K562 (cell line): ENCODE results near the gene GJA4.
A peak's percentile ranks its signal among the peaks of the same experiment; 100 is the strongest.

Experiments used
- E2F6 ChIP-seq, 2 experiments: IDR thresholded peaks; 2 replicates each; pipeline ENCODE4 v1.6.1; 2011; ENCODE audit warnings: borderline replicate concordance in 1 of 2, control low read depth in 1 of 2, low read depth in 1 of 2, low read length in 1 of 2, mild to moderate bottlenecking in 1 of 2, mixed read lengths in 1 of 2, moderate library complexity in 1 of 2; ENCODE audit not compliant: insufficient read depth in 1 of 2, insufficient read length in 1 of 2, poor library complexity in 1 of 2, severe bottlenecking in 1 of 2; ENCODE audit errors: extremely low read depth in 1 of 2
- EP300 ChIP-seq: IDR thresholded peaks from 2 replicates; pipeline ENCODE4 v1.6.1; 2012; ENCODE audit warnings: low read length, improper control_type of control experiment
- PHF20 ChIP-seq: fragments of 450-650 bp; IDR thresholded peaks from 2 replicates; pipeline ENCODE4 v1.6.1; 2018; ENCODE audit not compliant: partially characterized antibody
- ZNF318 ChIP-seq, 2 experiments: fragments of 450-650 bp; IDR thresholded peaks; 2 replicates each; pipeline ENCODE4 v1.6.1; 2016; ENCODE audit warnings: mild to moderate bottlenecking in 2 of 2, borderline replicate concordance in 1 of 2, low read depth in 1 of 2, moderate library complexity in 1 of 2
- TF ChIP-seq, protein P1 (sequence below), 2 experiments: fragments of 450-650 bp; formaldehyde crosslinking in 1 of 2; IDR thresholded peaks; 2 replicates each; pipeline versions ENCODE4 v1.4.0 to v1.6.1; 2014 to 2020; ENCODE audit warnings: mild to moderate bottlenecking in 2 of 2, borderline replicate concordance in 1 of 2, low read depth in 1 of 2
- TF ChIP-seq, protein P2 (sequence below): fragments of 250-450 bp; sonication (Bioruptor Pico); IDR thresholded peaks from 2 replicates; pipeline ENCODE4 v1.8.0; 2022; ENCODE audit warnings: inconsistent platforms, mild to moderate bottlenecking, moderate library complexity, borderline replicate concordance
- TF ChIP-seq, protein P3 (sequence below): sonication (generic); formaldehyde crosslinking; IDR thresholded peaks from 2 replicates; pipeline ENCODE4 v1.4.0; 2020; ENCODE audit warnings: mild to moderate bottlenecking, missing genetic modification reagents
- TF ChIP-seq, protein P4 (sequence below): sonication (generic); formaldehyde crosslinking; IDR thresholded peaks from 2 replicates; pipeline ENCODE4 v1.9.0; 2022; ENCODE audit warnings: mild to moderate bottlenecking, missing genetic modification reagents

DNA sequence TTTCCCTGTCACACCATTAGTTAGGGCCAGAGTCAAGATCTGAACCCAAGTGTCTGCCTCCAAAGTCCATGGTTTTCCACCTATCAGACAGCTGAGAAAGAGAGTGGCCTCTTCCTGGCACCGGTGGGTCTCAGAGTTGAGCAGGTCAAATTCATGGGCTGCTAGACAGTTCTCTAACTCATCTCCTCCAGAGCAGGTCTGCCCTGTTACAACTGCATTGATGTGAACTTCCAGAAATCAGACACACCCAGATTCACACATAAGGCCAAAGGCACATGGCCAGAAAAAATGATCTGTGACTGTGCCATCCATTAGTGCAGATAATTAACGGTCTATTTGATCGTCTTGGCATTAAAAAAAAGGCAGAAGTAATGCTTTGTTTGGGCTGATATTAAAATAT, 49.3 kb downstream of the GJA4 start:
- TF ChIP-seq, protein P1, sequence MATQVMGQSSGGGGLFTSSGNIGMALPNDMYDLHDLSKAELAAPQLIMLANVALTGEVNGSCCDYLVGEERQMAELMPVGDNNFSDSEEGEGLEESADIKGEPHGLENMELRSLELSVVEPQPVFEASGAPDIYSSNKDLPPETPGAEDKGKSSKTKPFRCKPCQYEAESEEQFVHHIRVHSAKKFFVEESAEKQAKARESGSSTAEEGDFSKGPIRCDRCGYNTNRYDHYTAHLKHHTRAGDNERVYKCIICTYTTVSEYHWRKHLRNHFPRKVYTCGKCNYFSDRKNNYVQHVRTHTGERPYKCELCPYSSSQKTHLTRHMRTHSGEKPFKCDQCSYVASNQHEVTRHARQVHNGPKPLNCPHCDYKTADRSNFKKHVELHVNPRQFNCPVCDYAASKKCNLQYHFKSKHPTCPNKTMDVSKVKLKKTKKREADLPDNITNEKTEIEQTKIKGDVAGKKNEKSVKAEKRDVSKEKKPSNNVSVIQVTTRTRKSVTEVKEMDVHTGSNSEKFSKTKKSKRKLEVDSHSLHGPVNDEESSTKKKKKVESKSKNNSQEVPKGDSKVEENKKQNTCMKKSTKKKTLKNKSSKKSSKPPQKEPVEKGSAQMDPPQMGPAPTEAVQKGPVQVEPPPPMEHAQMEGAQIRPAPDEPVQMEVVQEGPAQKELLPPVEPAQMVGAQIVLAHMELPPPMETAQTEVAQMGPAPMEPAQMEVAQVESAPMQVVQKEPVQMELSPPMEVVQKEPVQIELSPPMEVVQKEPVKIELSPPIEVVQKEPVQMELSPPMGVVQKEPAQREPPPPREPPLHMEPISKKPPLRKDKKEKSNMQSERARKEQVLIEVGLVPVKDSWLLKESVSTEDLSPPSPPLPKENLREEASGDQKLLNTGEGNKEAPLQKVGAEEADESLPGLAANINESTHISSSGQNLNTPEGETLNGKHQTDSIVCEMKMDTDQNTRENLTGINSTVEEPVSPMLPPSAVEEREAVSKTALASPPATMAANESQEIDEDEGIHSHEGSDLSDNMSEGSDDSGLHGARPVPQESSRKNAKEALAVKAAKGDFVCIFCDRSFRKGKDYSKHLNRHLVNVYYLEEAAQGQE (IDR thresholded peaks at IDR 0.05; ENCODE audit: borderline replicate concordance): no peak
- TF ChIP-seq, protein P1 (CRISPR knock-in tag; IDR thresholded peaks at IDR 0.05; ENCODE audit: low read depth): no peak
- TF ChIP-seq, protein P2, sequence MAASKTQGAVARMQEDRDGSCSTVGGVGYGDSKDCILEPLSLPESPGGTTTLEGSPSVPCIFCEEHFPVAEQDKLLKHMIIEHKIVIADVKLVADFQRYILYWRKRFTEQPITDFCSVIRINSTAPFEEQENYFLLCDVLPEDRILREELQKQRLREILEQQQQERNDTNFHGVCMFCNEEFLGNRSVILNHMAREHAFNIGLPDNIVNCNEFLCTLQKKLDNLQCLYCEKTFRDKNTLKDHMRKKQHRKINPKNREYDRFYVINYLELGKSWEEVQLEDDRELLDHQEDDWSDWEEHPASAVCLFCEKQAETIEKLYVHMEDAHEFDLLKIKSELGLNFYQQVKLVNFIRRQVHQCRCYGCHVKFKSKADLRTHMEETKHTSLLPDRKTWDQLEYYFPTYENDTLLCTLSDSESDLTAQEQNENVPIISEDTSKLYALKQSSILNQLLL: no peak
- TF ChIP-seq EP300 (no peak), ZNF318 (IDR thresholded peaks at IDR 0.05; ENCODE audit: borderline replicate concordance in 1 of 2, low read depth in 1 of 2) (no peak), E2F6 (IDR thresholded peaks at IDR 0.05; ENCODE audit: borderline replicate concordance in 1 of 2, extremely low read depth in 1 of 2, insufficient read depth in 1 of 2, insufficient read length in 1 of 2, low read depth in 1 of 2, low read length in 1 of 2, poor library complexity in 1 of 2, severe bottlenecking in 1 of 2) (no peak), PHF20 (no peak)
- TF ChIP-seq, protein P3, sequence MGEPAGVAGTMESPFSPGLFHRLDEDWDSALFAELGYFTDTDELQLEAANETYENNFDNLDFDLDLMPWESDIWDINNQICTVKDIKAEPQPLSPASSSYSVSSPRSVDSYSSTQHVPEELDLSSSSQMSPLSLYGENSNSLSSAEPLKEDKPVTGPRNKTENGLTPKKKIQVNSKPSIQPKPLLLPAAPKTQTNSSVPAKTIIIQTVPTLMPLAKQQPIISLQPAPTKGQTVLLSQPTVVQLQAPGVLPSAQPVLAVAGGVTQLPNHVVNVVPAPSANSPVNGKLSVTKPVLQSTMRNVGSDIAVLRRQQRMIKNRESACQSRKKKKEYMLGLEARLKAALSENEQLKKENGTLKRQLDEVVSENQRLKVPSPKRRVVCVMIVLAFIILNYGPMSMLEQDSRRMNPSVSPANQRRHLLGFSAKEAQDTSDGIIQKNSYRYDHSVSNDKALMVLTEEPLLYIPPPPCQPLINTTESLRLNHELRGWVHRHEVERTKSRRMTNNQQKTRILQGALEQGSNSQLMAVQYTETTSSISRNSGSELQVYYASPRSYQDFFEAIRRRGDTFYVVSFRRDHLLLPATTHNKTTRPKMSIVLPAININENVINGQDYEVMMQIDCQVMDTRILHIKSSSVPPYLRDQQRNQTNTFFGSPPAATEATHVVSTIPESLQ: no peak
- TF ChIP-seq, protein P4, sequence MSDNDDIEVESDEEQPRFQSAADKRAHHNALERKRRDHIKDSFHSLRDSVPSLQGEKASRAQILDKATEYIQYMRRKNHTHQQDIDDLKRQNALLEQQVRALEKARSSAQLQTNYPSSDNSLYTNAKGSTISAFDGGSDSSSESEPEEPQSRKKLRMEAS: peak; percentile 16; the same call in 1 of the 2 replicates
